AG09319 (cell line): ENCODE results near the gene TACSTD2.

ENCODE experiments used
- DNase-seq: peaks from one replicate; pipeline ENCODE4 v3.0.0-alpha.2; 2010; ENCODE audit warnings: low read depth; ENCODE audit errors: extremely low read depth
- CTCF ChIP-seq: IDR thresholded peaks from 2 replicates; pipeline ENCODE4 v1.5.1; 2011; ENCODE audit warnings: low read depth, mild to moderate bottlenecking, inconsistent platforms, low read length, moderate library complexity

The TACSTD2 gene

GRCh38 chr1:58573138-58573537 is 3.9 kb downstream of the TACSTD2 start:
- no peak for DNase-seq
- TF ChIP-seq CTCF, result no peak

GRCh38 chr1:58572690-58573089 is 4.4 kb downstream of the TACSTD2 start:
- no peak for TF ChIP-seq CTCF
- DNase-seq, result no peak

- TF ChIP-seq CTCF, result no peak
- DNase-seq, result no peak
These were observed 5.4 kb downstream of the TACSTD2 start for GRCh38 chr1:58571616-58572015.

GRCh38 chr1:58570817-58571216 is 6.2 kb downstream of the TACSTD2 start:
- TF ChIP-seq CTCF, result no peak
- DNase-seq, result no peak

- no peak for DNase-seq
- no peak for TF ChIP-seq CTCF
These were observed 7.0 kb downstream of the TACSTD2 start for GRCh38 chr1:58570094-58570493.

GRCh38 chr1:58568911-58569310 is 8.1 kb downstream of the TACSTD2 start:
- DNase-seq, result no peak
- TF ChIP-seq CTCF, result no peak

- TF ChIP-seq CTCF, result no peak
These were observed 8.7 kb downstream of the TACSTD2 start for GRCh38 chr1:58568271-58568860.

More at GRCh38 chr1:58568271-58568860, 8.7 kb downstream of the TACSTD2 start:
- DNase-seq, result no peak
